Sigmoid colon (tissue), 4 donors: ENCODE measurements around the gene CROCC.

ENCODE experiments used
- EP300 ChIP-seq, 4 donors: sonication (generic); formaldehyde crosslinking; IDR thresholded peaks; one replicate each; pipeline ENCODE4 v1.6.1; 2017; ENCODE audit warnings: antibody characterized with exemption in 4 of 4
- POLR2A ChIP-seq, 2 donors: fragments of 450-650 bp; IDR thresholded peaks; one replicate each; pipeline ENCODE4 v1.6.1; 2016; ENCODE audit warnings: antibody characterized with exemption in 2 of 2, mild to moderate bottlenecking in 2 of 2, moderate library complexity in 2 of 2
- POLR2AphosphoS5 ChIP-seq, 4 donors: sonication (generic); formaldehyde crosslinking; IDR thresholded peaks; one replicate each; pipeline ENCODE4 v1.6.1; 2017; ENCODE audit warnings: antibody characterized with exemption in 4 of 4
- TF ChIP-seq, protein P1 (sequence below), 4 experiments: fragments of 450-650 bp in 3 of 4; fragments of 200-600 bp in 1 of 4; IDR thresholded peaks; one replicate each; pipeline ENCODE4 v1.5.1; 2016 to 2019; ENCODE audit warnings: antibody characterized with exemption in 4 of 4, mild to moderate bottlenecking in 3 of 4, moderate library complexity in 2 of 4

DNA sequence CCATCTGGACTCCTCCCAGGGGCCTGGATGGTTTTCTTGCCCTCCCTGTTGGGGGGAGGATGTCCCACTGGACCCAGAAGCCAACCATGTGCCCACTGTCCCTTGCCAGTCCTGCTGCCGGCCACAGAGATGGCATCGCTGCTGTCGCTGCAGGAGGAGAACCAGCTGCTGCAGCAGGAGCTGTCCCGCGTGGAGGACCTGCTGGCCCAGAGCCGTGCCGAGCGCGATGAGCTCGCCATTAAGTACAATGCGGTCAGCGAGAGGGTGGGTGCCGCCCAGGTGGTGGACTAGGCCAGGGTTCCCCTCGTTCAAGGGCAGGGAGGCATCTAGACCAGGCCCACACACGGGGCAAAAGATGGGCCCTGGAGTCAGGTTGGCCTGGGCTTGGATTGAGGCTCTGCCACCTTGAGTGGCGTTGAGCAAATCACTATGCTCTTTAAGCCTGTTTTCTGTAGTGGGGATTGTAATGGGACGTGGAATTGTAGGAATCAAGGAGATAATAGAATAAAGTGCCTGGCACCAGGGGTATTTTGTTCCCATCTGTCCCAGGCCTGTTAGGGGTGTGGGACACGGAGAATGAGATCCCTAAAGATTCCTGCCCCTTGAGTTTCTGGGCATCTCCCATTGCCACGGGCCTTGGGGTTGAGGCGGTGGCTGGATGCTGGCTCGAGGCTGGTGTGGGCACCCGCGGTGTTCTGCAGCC, 2.6 kb downstream of the CROCC start:
- TF ChIP-seq, protein P1, sequence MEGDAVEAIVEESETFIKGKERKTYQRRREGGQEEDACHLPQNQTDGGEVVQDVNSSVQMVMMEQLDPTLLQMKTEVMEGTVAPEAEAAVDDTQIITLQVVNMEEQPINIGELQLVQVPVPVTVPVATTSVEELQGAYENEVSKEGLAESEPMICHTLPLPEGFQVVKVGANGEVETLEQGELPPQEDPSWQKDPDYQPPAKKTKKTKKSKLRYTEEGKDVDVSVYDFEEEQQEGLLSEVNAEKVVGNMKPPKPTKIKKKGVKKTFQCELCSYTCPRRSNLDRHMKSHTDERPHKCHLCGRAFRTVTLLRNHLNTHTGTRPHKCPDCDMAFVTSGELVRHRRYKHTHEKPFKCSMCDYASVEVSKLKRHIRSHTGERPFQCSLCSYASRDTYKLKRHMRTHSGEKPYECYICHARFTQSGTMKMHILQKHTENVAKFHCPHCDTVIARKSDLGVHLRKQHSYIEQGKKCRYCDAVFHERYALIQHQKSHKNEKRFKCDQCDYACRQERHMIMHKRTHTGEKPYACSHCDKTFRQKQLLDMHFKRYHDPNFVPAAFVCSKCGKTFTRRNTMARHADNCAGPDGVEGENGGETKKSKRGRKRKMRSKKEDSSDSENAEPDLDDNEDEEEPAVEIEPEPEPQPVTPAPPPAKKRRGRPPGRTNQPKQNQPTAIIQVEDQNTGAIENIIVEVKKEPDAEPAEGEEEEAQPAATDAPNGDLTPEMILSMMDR (IDR thresholded peaks at IDR 0.05): no peak
- TF ChIP-seq EP300 (IDR thresholded peaks at IDR 0.05) (no peak), POLR2A (IDR thresholded peaks at IDR 0.05) (no peak), POLR2AphosphoS5 (IDR thresholded peaks at IDR 0.05) (no peak)
